MCF 10A (cell line): Measurements from ENCODE around the gene PRIMA1. TPM values are rescaled to one million over a fixed set of nuclear protein-coding genes. Genes with fewer than 3 reads are reported as not detected.
"Not testable (repeated sequence)": the region's sequence is repeated elsewhere in the genome, so short reads cannot be mapped to it uniquely, and the experiment has no call there.

Experiments used
- BruUV-seq: library from RNA; stranded (reverse); fragments of 400-500 nt; replicated peaks from 2 replicates; lab custom pipeline; 2021; lab: Mats Ljungman, UMichigan
- CTCF ChIA-PET: fragments of 300-600 bp; sonication (Branson Sonifier 250); formaldehyde crosslinking; extraction: SDS; loops from one replicate; lab custom pipeline; 2021; ENCODE audit warnings: antibody characterized with exemption, inconsistent platforms; lab: Yijun Ruan, JAX
- POLR2A ChIA-PET: fragments of 300-600, 350-650 bp; sonication (Branson Sonifier 250); formaldehyde crosslinking; extraction: SDS; loops from one replicate; lab custom pipeline; 2020; ENCODE audit warnings: antibody characterized with exemption, inconsistent platforms; lab: Yijun Ruan, JAX
- DNase-seq: peaks from one replicate; pipeline ENCODE4 v3.0.0-alpha.2; 2018; ENCODE audit not compliant: unreplicated experiment
- H3K27ac Mint-ChIP-seq: one replicate; pipeline ENCODE4 v1.8.0; 2022; ENCODE audit warnings: mild to moderate bottlenecking, low read depth, mixed read lengths; ENCODE audit not compliant: unreplicated experiment
- H3K27me3 Mint-ChIP-seq: one replicate; pipeline ENCODE4 v1.8.0; 2022; ENCODE audit warnings: mixed read lengths; ENCODE audit not compliant: insufficient read depth, unreplicated experiment
- H3K36me3 Mint-ChIP-seq: one replicate; pipeline ENCODE4 v1.8.0; 2022; ENCODE audit warnings: mild to moderate bottlenecking, moderate library complexity, mixed read lengths; ENCODE audit not compliant: insufficient read depth, unreplicated experiment
- H3K4me1 Mint-ChIP-seq: one replicate; pipeline ENCODE4 v1.8.0; 2022; ENCODE audit warnings: mixed read lengths; ENCODE audit not compliant: insufficient read depth, unreplicated experiment
- H3K4me3 Mint-ChIP-seq: one replicate; pipeline ENCODE4 v1.8.0; 2022; ENCODE audit warnings: mild to moderate bottlenecking, moderate library complexity, mixed read lengths; ENCODE audit not compliant: unreplicated experiment
- H3K9me3 Mint-ChIP-seq: one replicate; pipeline ENCODE4 v1.8.0; 2022; ENCODE audit warnings: mixed read lengths; ENCODE audit not compliant: unreplicated experiment
- CTCF ChIP-seq: fragments of 200-600 bp; IDR thresholded peaks from one replicate; pipeline ENCODE4 v1.8.0; 2022; ENCODE audit warnings: antibody characterized with exemption, mild to moderate bottlenecking; ENCODE audit not compliant: unreplicated experiment
- intact Hi-C: fragments of 100-400 bp; cut with micrococcal nuclease; formaldehyde crosslinking; loops from 2 replicates; pipeline ENCODE4 v1.14.1; 2022
- total RNA-seq: library from RNA; stranded (reverse); gene quantifications from 2 replicates; pipeline ENCODE4 v1.2.3, GENCODE V29; 2022

The PRIMA1 gene
- total RNA-seq, 1 experiment from 2014 or later = not detected

- intact Hi-C loops = no loop called here
- H3K27ac Mint-ChIP-seq = no peak overlapping the region
- BruUV-seq = no TSS peak
- H3K4me3 Mint-ChIP-seq = no peak overlapping the region
- no peak for DNase-seq
- H3K9me3 Mint-ChIP-seq = peaks cover 16% of the 10 kb centered on the region
- no peak for TF ChIP-seq CTCF
- H3K36me3 Mint-ChIP-seq = peaks cover 4% of the 10 kb centered on the region
- no peaks in the 10 kb centered on the region for H3K4me1 Mint-ChIP-seq
- H3K27me3 Mint-ChIP-seq = peaks cover 16% of the 10 kb centered on the region
- ChIA-PET CTCF (no interaction called here), POLR2A (no interaction called here)
Observed at GRCh38 chr14:93811020-93811419, 22.7 kb upstream of the PRIMA1 start.

GRCh38 chr14:93809491-93810420, 21.5 kb upstream of the PRIMA1 start:
- H3K27ac Mint-ChIP-seq, H3K4me1 Mint-ChIP-seq, DNase-seq, BruUV-seq, intact Hi-C loops, H3K4me3 Mint-ChIP-seq, POLR2A ChIA-PET, H3K9me3 Mint-ChIP-seq, H3K36me3 Mint-ChIP-seq: not testable (repeated sequence)
- peaks cover 16% of the 10 kb centered on the region for H3K27me3 Mint-ChIP-seq
- CTCF ChIA-PET = interaction anchor here (0.7 kb wide), 1 partner anchor 1613 kb away, joined by 3 read pairs; no protein-coding TSS in a partner anchor

DNA sequence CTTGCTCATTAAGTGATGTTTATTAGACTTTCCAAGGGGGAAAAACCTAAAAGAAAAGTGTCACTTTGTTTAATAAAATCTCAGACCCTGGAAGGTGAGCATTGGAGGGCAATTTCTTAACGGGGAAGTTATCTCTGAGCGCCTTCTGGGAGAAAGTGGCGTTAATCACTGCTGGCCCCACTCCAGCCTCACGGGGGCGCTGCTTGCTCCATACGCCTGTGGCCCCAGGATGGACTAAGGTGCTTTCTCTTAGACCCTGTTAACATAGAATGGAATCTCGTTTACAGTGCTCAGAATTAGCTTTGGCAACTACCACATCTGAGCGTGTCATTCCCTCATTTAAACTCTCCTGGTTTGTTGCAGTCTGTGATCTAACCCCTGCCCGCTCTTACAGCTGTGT, 16.4 kb upstream of the PRIMA1 start:
- intact Hi-C loops = no loop called here
- ChIA-PET POLR2A (no interaction called here), CTCF (interaction anchor here (0.6 kb wide), 1 partner anchor 555 kb away, joined by 3 read pairs; no protein-coding TSS in a partner anchor)
- Mint-ChIP-seq H3K9me3 (peaks cover 8% of the 10 kb centered on the region), H3K27me3 (no peaks in the 10 kb centered on the region), H3K36me3 (peaks cover 4% of the 10 kb centered on the region), H3K27ac (no peak overlapping the region), H3K4me1 (peaks cover 17% of the 10 kb centered on the region), H3K4me3 (no peak overlapping the region)
- DNase-seq = no peak
- no TSS peak for BruUV-seq
- no peak for TF ChIP-seq CTCF

GRCh38 chr14:93803408-93804318, 15.4 kb upstream of the PRIMA1 start:
- no peak for TF ChIP-seq CTCF
- POLR2A ChIA-PET = interaction anchor here (1.1 kb wide), 1 partner anchor 14 kb away, joined by 3 read pairs; no protein-coding TSS in a partner anchor
- no peak for DNase-seq
- Mint-ChIP-seq H3K4me3 (no peak overlapping the region), H3K9me3 (peaks cover 8% of the 10 kb centered on the region), H3K27me3 (no peaks in the 10 kb centered on the region), H3K36me3 (peaks cover under 1% of the 10 kb centered on the region), H3K4me1 (peaks cover 21% of the 10 kb centered on the region), H3K27ac (no peak overlapping the region)
- CTCF ChIA-PET = interaction anchor here (0.7 to 0.9 kb wide), 2 partner anchors 16 to 18 kb away, joined by 3 to 4 read pairs; partner anchors contain the start of gene PRIMA1
- intact Hi-C loops = no loop called here
- no TSS peak for BruUV-seq
